Gastroesophageal sphincter (tissue), 3 donors: ENCODE results near the gene ACOT4.

Source experiments
- POLR2A ChIP-seq, 2 donors: fragments of 450-650 bp; IDR thresholded peaks; one replicate each; pipeline ENCODE4 v1.6.1; 2017; ENCODE audit warnings: antibody characterized with exemption in 2 of 2, mild to moderate bottlenecking in 2 of 2, moderate library complexity in 1 of 2
- TF ChIP-seq, protein P1 (sequence below), 4 experiments: fragments of 200-600 bp in 2 of 4; fragments of 450-650 bp in 2 of 4; sonication (generic) in 1 of 4; IDR thresholded peaks; one replicate each; pipeline ENCODE4 v1.5.1; 2017 to 2019; ENCODE audit warnings: antibody characterized with exemption in 4 of 4, mild to moderate bottlenecking in 2 of 4, moderate library complexity in 2 of 4

DNA sequence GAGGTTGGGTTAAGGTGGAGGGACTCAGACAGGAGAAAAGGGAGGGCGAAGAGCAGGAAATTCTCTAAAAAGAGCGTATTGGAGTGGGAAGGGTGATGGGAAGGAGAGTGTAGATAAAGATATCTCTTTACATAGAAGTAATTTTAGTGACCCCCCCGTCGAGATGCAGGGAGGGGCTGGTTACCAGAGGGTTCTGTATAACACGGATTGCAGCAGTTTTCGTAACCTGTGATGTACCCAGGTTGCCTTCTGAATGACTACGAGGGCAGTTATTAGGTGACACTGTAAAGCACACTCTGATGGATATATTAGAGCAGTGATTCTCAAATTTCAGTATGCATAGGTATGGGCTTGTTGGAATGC is 53.6 kb downstream of the ACOT4 start:
- TF ChIP-seq POLR2A (IDR thresholded peaks at IDR 0.05) = no peak
- TF ChIP-seq, protein P1, sequence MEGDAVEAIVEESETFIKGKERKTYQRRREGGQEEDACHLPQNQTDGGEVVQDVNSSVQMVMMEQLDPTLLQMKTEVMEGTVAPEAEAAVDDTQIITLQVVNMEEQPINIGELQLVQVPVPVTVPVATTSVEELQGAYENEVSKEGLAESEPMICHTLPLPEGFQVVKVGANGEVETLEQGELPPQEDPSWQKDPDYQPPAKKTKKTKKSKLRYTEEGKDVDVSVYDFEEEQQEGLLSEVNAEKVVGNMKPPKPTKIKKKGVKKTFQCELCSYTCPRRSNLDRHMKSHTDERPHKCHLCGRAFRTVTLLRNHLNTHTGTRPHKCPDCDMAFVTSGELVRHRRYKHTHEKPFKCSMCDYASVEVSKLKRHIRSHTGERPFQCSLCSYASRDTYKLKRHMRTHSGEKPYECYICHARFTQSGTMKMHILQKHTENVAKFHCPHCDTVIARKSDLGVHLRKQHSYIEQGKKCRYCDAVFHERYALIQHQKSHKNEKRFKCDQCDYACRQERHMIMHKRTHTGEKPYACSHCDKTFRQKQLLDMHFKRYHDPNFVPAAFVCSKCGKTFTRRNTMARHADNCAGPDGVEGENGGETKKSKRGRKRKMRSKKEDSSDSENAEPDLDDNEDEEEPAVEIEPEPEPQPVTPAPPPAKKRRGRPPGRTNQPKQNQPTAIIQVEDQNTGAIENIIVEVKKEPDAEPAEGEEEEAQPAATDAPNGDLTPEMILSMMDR (IDR thresholded peaks at IDR 0.05) = no peak
